ENCODE measurements around the gene PEX11A.

PEX11A gene

GRCh38 chr15:89654847-89655805 lies 35.4 kb downstream of the PEX11A start, which contains the start of gene KIF7:
KIF7 (minus strand) TSS chr15:89655467; CDS start chr15:89652930, 2,537 bp downstream.
- no peak for DNase-seq

GRCh38 chr15:89654301-89654761 lies 36.2 kb downstream of the PEX11A start:
- no peak for DNase-seq

GRCh38 chr15:89653578-89653977 lies 37.0 kb downstream of the PEX11A start:
- DNase-seq: no peak

DNA sequence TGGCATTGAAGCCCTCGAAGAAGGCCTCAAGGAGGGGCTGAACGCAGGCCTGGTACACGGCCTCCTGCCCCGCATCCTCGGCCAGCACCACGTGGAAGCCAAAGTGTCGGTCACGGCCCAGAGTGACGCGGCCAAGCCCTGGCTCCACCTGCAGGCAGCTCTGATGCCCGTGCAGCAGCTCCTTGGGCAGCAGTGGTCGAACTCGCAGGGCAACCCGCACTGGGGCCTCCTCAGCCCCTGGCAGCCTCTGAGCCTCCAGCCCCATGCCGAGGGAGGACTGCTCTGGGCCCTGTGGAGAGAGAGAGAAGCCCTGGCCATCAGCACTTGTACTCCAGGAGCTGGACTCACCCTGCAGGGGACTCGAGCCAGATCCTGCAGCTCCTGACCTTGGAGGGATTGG lies 37.9 kb downstream of the PEX11A start:
- DNase-seq: no peak

GRCh38 chr15:89652131-89652530 lies 38.4 kb downstream of the PEX11A start:
- DNase-seq: no peak

- no peak for DNase-seq
Observed at GRCh38 chr15:89649716-89650115, 40.8 kb downstream of the PEX11A start.

DNA sequence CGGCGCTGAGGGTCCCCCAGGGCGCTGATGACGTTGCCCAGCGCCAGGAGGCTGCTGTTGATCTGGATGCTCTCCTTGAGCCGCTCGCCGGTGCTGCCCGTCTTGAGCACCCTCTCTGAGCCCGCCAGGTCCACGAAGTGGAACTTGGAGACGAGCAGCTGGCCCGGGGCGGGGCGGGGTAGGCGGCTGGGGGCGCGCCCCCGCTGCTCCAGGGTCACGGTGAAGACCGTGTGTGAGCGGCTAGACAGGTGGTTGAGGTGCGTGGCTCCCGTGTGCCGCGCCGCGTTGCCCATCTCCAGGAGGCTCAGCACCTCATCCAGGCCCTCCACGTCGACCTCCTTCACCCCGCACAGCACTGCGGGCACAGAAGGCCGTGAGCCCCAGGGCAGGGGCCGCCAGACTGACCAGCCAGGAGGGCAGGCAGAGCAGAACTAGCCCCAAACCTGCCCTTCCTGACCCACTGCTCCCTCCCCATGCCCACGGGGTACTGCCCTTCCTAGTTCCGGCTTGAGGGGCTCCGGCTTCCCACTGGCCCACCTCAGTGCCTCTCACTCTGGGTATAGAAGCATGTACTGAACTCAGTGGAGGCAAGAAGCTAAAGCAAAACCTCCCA lies 41.4 kb downstream of the PEX11A start:
- DNase-seq: no peak

GRCh38 chr15:89648106-89649012 lies 42.2 kb downstream of the PEX11A start:
- no peak for DNase-seq

DNA sequence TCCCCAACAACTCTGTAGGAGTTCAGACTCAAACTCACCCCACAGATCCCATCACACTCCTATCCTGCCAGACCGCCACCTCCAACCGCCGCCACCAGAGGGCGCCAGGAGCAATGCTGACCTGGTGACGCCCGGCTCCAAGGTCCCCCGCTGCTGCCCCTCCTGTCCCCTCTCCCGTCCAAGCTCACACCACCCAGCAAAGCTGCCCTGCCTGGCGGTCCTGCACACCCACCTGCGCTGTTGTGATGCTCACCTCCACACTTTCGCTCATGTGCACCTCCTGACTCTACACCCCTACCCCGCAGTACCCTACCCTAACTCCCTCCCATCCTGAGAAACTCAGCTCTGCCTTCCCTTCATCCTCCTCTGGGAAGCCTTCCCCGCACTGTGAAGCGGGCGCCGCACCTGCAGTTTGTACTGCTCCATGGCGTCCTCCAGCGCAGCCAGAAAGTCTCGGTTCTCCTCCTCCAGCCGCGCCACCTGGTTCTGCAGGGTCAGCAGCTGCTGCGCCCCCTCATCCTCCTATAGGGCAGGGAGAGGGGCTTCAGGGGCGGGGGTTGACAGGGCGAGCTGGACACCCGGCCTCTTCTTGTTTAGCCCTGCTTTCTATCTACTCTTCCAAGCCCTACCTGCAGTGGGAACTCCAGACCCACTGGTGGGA lies 43.2 kb downstream of the PEX11A start:
- peak; percentile 32 to 52 for DNase-seq

- no peak for DNase-seq
Observed at GRCh38 chr15:89646416-89647141, 44.0 kb downstream of the PEX11A start.

DNA sequence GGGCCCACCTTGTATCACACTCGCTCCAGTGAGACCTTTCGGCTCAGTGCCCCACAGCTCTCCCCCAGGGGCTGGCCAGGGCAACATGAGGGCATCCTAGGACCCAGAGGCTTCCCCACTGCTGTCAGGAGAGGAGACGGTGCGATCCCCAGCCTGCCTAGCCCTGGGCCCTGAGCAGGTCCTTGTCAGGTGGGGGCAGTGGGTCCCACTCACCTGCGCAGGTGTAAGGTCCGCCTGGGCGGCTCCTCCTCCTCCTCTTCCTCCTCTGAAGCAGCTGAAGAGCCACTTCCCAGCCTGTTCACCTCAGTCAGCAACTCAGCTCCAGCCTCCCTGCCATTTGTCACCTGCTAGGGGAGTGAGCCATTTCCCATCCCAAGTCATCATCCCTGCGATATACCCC lies 44.9 kb downstream of the PEX11A start:
- no peak for DNase-seq

GRCh38 chr15:89642106-89642505 lies 48.4 kb downstream of the PEX11A start:
- DNase-seq: no peak

DNA sequence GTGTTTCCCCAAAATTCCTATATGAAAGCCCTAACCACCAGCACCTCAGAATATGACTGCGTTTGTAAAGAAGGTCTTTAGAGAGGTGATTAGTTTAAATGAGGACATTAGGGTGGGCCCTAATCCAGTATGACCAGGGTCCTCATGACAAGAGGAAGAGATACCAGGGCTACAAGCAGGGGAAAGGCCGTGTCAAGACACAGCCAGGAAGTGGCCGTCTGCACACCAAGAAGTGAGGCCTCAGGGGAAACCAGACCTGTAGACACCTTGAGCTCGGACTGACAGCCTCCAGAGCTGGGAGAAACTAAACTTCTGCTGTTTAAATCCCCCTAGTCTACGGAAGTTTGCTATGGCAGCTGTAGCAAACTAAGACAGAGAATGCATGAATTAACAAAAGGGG lies 49.5 kb downstream of the PEX11A start:
- DNase-seq: no peak

DNA sequence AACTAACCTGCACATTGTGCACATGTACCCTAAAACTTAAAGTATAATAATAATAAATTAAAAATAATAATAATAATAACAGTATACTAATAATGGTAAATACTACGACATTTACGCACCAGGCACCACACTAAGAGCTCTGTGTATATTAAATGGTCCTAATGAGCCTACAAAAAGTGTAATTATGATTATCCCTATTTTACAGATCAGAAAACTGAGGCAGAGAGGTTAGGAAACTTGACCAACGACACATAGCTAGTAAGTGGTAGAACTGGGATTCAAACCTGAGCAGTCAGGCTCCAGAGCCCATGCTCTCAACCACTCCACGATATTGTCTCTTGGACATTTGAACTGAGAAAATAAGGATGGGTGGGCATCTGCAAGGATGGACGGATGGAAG lies 50.3 kb downstream of the PEX11A start:
- no peak for DNase-seq

- no peak for DNase-seq
Observed at GRCh38 chr15:89633585-89633984, 57.0 kb downstream of the PEX11A start.

DNA sequence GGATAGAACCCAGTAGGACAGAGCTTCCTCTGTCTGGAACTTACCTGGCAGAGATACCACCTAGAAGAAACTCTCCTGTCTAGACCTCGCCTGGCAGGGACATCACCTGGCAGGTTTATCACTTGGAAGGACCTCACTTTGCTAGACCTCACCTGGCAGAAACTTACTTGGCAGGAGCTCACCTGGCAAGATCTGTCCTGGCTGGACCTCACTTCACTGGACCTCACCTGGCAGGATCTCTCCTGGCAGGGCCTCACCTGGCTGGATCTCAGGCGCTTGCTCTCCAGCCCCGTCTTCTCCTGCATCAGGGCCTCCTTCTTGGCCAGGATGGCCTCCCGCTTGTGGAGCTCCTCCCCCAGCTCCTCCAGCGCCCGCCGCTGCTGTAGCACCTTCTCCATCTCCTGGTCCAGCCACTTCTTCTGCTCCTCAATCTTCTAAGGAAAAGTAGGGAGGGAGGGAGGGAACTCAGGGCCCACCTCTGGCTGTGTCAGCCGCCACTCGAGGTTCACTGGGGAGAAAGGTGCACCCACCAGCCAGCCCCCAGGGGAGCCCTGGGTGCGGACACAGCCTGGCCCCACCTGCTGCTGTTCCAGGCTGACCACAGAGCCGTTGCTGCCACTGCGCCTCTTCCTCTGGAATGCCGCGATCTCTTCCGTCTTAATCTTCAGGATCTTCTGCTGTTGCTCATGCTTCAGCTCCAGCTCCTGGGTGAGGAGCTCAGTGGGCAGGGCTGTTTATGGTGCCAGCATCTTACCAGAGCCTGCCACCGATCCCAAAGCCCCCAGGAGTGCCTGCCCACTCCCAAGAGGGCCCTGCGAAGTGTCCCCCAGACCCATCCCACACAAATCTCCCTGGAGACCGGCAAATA lies 57.8 kb downstream of the PEX11A start:
- no peak for DNase-seq

DNA sequence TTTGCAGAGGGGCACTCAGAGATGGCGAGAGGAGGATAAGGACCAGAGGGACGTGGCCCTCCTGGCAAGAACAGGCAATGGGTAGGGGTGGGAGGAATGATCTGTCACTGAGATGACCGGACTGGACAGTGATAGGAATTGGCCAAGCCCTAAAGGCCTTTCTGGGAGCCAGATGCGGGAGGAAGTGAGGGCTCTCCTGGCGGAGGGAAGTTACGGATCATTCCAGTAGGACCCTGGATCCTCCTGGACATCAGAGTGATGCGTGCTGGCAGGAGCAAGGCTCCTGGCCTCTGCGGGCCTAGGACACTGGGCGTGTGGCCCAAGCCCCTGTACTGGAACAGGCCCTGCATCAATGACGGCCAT lies 58.7 kb downstream of the PEX11A start:
- no peak for DNase-seq

All from activated CD4-positive, alpha-beta T cell treated with anti-CD3 and anti-CD28 coated beads for 4 hours (primary cell).